Measurements from ENCODE around the gene CC2D2A.

Gene CC2D2A

GRCh38 chr4:15469402-15470127 is at the start of gene CC2D2A:
Gene CC2D2A (plus strand): TSS chr4:15469882. CDS start chr4:15475933, 6,051 bp downstream.
- peak within 1 kb of the TSS in 1 of 2 donors; percentile 76 for H3K27ac ChIP-seq
- no peak for DNase-seq (ENCODE audit: low spot score)
- TF ChIP-seq CTCF (IDR thresholded peaks at IDR 0.05) = no peak
- H3K4me3 ChIP-seq = peak within 1 kb of the TSS; percentile 74

- no peak for DNase-seq (ENCODE audit: low spot score)
- no peak for TF ChIP-seq CTCF (IDR thresholded peaks at IDR 0.05)
- Histone ChIP-seq H3K4me3 (no peak overlapping the region), H3K27ac (peak overlapping the region; percentile 15 to 26)
Observed at GRCh38 chr4:15420642-15421041, 49.0 kb upstream of the CC2D2A start.

GRCh38 chr4:15423285-15423711 is 46.4 kb upstream of the CC2D2A start:
- DNase-seq (ENCODE audit: low spot score) = no peak
- Histone ChIP-seq H3K4me3 (no peak overlapping the region), H3K27ac (peak overlapping the region in 1 of 2 donors; percentile 15)
- TF ChIP-seq CTCF (IDR thresholded peaks at IDR 0.05) = no peak

- TF ChIP-seq CTCF (IDR thresholded peaks at IDR 0.05) = no peak
- DNase-seq (ENCODE audit: low spot score) = no peak
- Histone ChIP-seq H3K27ac (peak overlapping the region in 1 of 2 donors; percentile 32), H3K4me3 (peak overlapping the region; percentile 53)
Observed at GRCh38 chr4:15425520-15425919, 44.2 kb upstream of the CC2D2A start.

- peak overlapping the region; percentile 78 to 80 for H3K27ac ChIP-seq
- peak overlapping the region; percentile 53 for H3K4me3 ChIP-seq
- no peak for TF ChIP-seq CTCF (IDR thresholded peaks at IDR 0.05)
- DNase-seq (ENCODE audit: low spot score) = no peak
Observed at GRCh38 chr4:15427161-15427560, 42.5 kb upstream of the CC2D2A start.

- H3K4me3 ChIP-seq = peak within 1 kb of the TSS; percentile 53
- no peak for DNase-seq (ENCODE audit: low spot score)
- H3K27ac ChIP-seq = peak within 1 kb of the TSS; percentile 78 to 80
- no peak for TF ChIP-seq CTCF (IDR thresholded peaks at IDR 0.05)
Observed at GRCh38 chr4:15427701-15428100, 42.0 kb upstream of the CC2D2A start, which contains the start of gene C1QTNF7. Gene C1QTNF7 (plus strand): TSS chr4:15428033. CDS start chr4:15435744, 7,711 bp downstream.

- H3K4me3 ChIP-seq = peak overlapping the region; percentile 53
- DNase-seq (ENCODE audit: low spot score) = no peak
- peak overlapping the region; percentile 78 to 80 for H3K27ac ChIP-seq
- no peak for TF ChIP-seq CTCF (IDR thresholded peaks at IDR 0.05)
Observed at GRCh38 chr4:15428611-15429010, 41.1 kb upstream of the CC2D2A start.
